A673 (cell line): Measurements from ENCODE around the gene KCNK6.

ENCODE experiments used
- EZH2 ChIP-seq: fragments of 200-600 bp; sonication (generic); IDR thresholded peaks from 2 replicates; pipeline ENCODE4 v1.6.1; 2017; ENCODE audit warnings: borderline replicate concordance, low read depth, mild to moderate bottlenecking, mixed read lengths, antibody characterized with exemption, low read length; ENCODE audit not compliant: poor library complexity, severe bottlenecking
- TF ChIP-seq, protein P1 (sequence below): fragments of 300-800, 200-600 bp; sonication (generic); conservative IDR thresholded peaks from 2 replicates; pipeline ENCODE4 v1.5.1; 2017; ENCODE audit warnings: low read depth, mild to moderate bottlenecking, antibody characterized with exemption, low read length, moderate library complexity, mixed read lengths

DNA sequence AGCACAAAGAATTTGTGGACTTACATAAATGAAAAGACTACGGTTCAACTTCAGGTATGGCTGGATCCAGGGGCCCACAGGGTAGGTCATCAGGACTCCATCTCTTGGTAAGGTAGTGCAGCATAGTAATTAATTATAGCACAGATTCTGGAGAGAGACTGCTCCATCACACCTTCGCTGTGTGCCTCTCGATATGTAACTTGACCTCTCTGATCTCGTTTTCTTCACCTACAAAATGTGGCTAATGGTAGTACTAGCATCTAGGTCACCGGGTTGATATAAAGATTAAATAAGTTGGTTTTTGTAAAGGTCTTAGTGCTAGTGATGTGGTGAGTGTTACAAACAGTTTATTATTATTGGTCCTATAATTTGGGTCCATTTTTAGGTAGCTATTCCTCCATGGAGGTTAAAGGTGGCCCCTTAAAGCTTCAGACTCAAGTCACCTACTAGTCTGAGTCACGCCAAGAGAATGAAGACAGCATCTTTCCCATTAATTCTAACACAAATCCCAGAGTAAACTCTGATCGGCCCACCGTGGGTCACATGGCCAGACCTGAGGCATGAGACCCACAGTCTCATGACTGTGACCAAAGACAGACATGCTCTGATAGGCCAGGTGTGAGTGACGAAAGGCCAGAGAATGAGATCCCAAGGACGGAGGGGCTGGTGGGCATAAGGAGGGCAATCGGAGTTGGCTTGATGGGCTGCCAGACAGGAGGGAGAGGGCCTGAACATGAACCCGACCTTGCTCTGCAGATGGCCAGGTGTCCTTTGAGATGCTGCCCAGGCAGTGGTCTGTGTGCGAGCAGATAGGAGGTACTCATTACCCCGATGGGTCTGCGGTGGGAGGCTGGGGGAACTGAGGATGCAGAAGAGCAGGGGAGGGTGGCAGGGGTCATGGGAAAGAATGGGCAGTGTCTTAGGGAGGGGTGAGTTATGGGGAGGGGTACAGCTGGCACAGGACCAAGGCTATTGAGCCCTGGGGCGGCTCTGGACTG is 36.4 kb downstream of the KCNK6 start:
- TF ChIP-seq, protein P1, sequence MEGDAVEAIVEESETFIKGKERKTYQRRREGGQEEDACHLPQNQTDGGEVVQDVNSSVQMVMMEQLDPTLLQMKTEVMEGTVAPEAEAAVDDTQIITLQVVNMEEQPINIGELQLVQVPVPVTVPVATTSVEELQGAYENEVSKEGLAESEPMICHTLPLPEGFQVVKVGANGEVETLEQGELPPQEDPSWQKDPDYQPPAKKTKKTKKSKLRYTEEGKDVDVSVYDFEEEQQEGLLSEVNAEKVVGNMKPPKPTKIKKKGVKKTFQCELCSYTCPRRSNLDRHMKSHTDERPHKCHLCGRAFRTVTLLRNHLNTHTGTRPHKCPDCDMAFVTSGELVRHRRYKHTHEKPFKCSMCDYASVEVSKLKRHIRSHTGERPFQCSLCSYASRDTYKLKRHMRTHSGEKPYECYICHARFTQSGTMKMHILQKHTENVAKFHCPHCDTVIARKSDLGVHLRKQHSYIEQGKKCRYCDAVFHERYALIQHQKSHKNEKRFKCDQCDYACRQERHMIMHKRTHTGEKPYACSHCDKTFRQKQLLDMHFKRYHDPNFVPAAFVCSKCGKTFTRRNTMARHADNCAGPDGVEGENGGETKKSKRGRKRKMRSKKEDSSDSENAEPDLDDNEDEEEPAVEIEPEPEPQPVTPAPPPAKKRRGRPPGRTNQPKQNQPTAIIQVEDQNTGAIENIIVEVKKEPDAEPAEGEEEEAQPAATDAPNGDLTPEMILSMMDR, result no peak
- TF ChIP-seq EZH2, result no peak
